Calu3 (cell line): ENCODE data around the gene IL20. TPM values are rescaled to one million over a fixed set of nuclear protein-coding genes. Genes with fewer than 3 reads are reported as not detected.

ENCODE experiments used
- BruUV-seq: library from RNA; stranded (reverse); fragments of 400-500 nt; replicated peaks from 2 replicates; lab custom pipeline; 2021; lab: Mats Ljungman, UMichigan
- CTCF ChIA-PET: fragments of 300-600 bp; sonication (Branson Sonifier 250); formaldehyde crosslinking; loops from one replicate; lab custom pipeline; 2022; ENCODE audit warnings: antibody characterized with exemption; lab: Charles Lee
- DNase-seq: peaks from one replicate; pipeline ENCODE4 v3.0.0; 2022
- H3K27ac Mint-ChIP-seq: one replicate; pipeline ENCODE4 v1.8.0; 2022; ENCODE audit warnings: mixed read lengths; ENCODE audit not compliant: unreplicated experiment
- H3K27me3 Mint-ChIP-seq: one replicate; pipeline ENCODE4 v1.8.0; 2022; ENCODE audit warnings: mixed read lengths; ENCODE audit not compliant: unreplicated experiment
- H3K36me3 Mint-ChIP-seq: one replicate; pipeline ENCODE4 v1.8.0; 2022; ENCODE audit warnings: mild to moderate bottlenecking, moderate library complexity, mixed read lengths; ENCODE audit not compliant: insufficient read depth, unreplicated experiment
- H3K4me1 Mint-ChIP-seq: one replicate; pipeline ENCODE4 v1.8.0; 2022; ENCODE audit warnings: mild to moderate bottlenecking, low read depth, mixed read lengths; ENCODE audit not compliant: unreplicated experiment
- H3K4me3 Mint-ChIP-seq: one replicate; pipeline ENCODE4 v1.8.0; 2022; ENCODE audit warnings: mild to moderate bottlenecking, low read depth, moderate library complexity, mixed read lengths; ENCODE audit not compliant: unreplicated experiment
- H3K9me3 Mint-ChIP-seq: one replicate; pipeline ENCODE4 v1.8.0; 2022; ENCODE audit warnings: low read depth, mixed read lengths; ENCODE audit not compliant: unreplicated experiment
- CTCF ChIP-seq: fragments of 200-600 bp; IDR thresholded peaks from one replicate; pipeline ENCODE4 v1.8.0; 2022; ENCODE audit warnings: antibody characterized with exemption; ENCODE audit not compliant: unreplicated experiment
- intact Hi-C: fragments of 100-400 bp; cut with micrococcal nuclease; formaldehyde crosslinking; loops from one replicate; pipeline ENCODE4 v1.10.0; 2022; ENCODE audit not compliant: unreplicated experiment
- total RNA-seq: library from RNA; stranded (reverse); gene quantifications from 2 replicates; pipeline ENCODE4 v1.2.3, GENCODE V29; 2022

Gene IL20
- total RNA-seq, 1 experiment from 2014 or later: not detected

- CTCF ChIA-PET: interaction anchor here (0.6 to 2.0 kb wide), 22 partner anchors 10 to 481 kb away, joined by 3 to 9 read pairs (median 4); partner anchors contain the start of genes EIF2D and PIGR
- BruUV-seq: no TSS peak
- Mint-ChIP-seq H3K4me3 (peak overlapping the region; percentile 62), H3K27ac (peak overlapping the region; percentile 46), H3K4me1 (peaks cover 42% of the 10 kb centered on the region), H3K36me3 (peaks cover 9% of the 10 kb centered on the region), H3K27me3 (no peaks in the 10 kb centered on the region), H3K9me3 (no peaks in the 10 kb centered on the region)
- DNase-seq: peak; percentile 89
- TF ChIP-seq CTCF: no peak
- intact Hi-C loops: no loop called here
Measured at GRCh38 chr1:206909161-206909882, 43.9 kb downstream of the IL20 start.

- no peak for TF ChIP-seq CTCF
- CTCF ChIA-PET: interaction anchor here (0.6 to 2.0 kb wide), 17 partner anchors 9 to 482 kb away, joined by 3 to 9 read pairs (median 5); partner anchors contain the start of gene PIGR
- H3K4me1 Mint-ChIP-seq: peaks cover 41% of the 10 kb centered on the region
- peaks cover 9% of the 10 kb centered on the region for H3K36me3 Mint-ChIP-seq
- H3K9me3 Mint-ChIP-seq: no peaks in the 10 kb centered on the region
- no TSS peak for BruUV-seq
- intact Hi-C loops: loop anchor here (2.0 kb wide), 1 partner anchor 45 kb away; the partner anchor contains the start of gene IL20
- H3K4me3 Mint-ChIP-seq: peak overlapping the region; percentile 62
- no peak for DNase-seq
- H3K27me3 Mint-ChIP-seq: peaks cover 6% of the 10 kb centered on the region
- no peak overlapping the region for H3K27ac Mint-ChIP-seq
Measured at GRCh38 chr1:206909883-206910318, 44.5 kb downstream of the IL20 start.

- BruUV-seq: no TSS peak
- Mint-ChIP-seq H3K27me3 (peaks cover 18% of the 10 kb centered on the region), H3K4me1 (peaks cover 28% of the 10 kb centered on the region), H3K36me3 (peaks cover 9% of the 10 kb centered on the region), H3K4me3 (no peak overlapping the region), H3K27ac (no peak overlapping the region), H3K9me3 (no peaks in the 10 kb centered on the region)
- intact Hi-C loops: loop anchor here (1.0 to 2.0 kb wide), 2 partner anchors 46 to 166 kb away; partner anchors contain the start of gene IL20
- TF ChIP-seq CTCF: peak; percentile 85
- CTCF ChIA-PET: interaction anchor here (0.7 to 2.6 kb wide), 4 partner anchors 71 to 176 kb away, joined by 3 to 20 read pairs (median 4); no protein-coding TSS in a partner anchor
- peak; percentile 64 for DNase-seq
Measured at GRCh38 chr1:206911064-206911663, 45.7 kb downstream of the IL20 start.

- peaks cover 9% of the 10 kb centered on the region for H3K36me3 Mint-ChIP-seq
- BruUV-seq: no TSS peak
- DNase-seq: peak; percentile 82
- peaks cover 20% of the 10 kb centered on the region for H3K27me3 Mint-ChIP-seq
- H3K4me1 Mint-ChIP-seq: peaks cover 25% of the 10 kb centered on the region
- H3K4me3 Mint-ChIP-seq: no peak overlapping the region
- intact Hi-C loops: loop anchor here (1.0 to 2.0 kb wide), 4 partner anchors 70 to 278 kb away; no protein-coding TSS in a partner anchor
- no peaks in the 10 kb centered on the region for H3K9me3 Mint-ChIP-seq
- TF ChIP-seq CTCF: peak; percentile 84
- no peak overlapping the region for H3K27ac Mint-ChIP-seq
- CTCF ChIA-PET: interaction anchor here (0.5 to 2.6 kb wide), 39 partner anchors 9 to 300 kb away, joined by 3 to 49 read pairs (median 3); partner anchors contain the start of genes C1orf116, DYRK3, EIF2D and FCMR
Measured at GRCh38 chr1:206912445-206913095, 47.1 kb downstream of the IL20 start.
